GM19025 (cell line): Measurements from ENCODE around the gene MTX1.
"Not testable (repeated sequence)": the region's sequence is repeated elsewhere in the genome, so short reads cannot be mapped to it uniquely, and the experiment has no call there.

Source experiments
- ATAC-seq: cut with Tn5 transposase; IDR thresholded peaks from one replicate; pipeline ENCODE4 v1.9.1; 2021; ENCODE audit warnings: mild to moderate bottlenecking, low read depth, moderate library complexity; ENCODE audit not compliant: unreplicated experiment

Gene MTX1

GRCh38 chr1:155206891-155207805 is 1.3 kb upstream of the MTX1 start:
- no peak for ATAC-seq

GRCh38 chr1:155207806-155208540 is 522 bp upstream of the MTX1 start, which contains the start of gene THBS3:
Gene THBS3 (minus strand): TSS chr1:155207897. CDS start chr1:155207876, 21 bp downstream.
- no peak for ATAC-seq

DNA sequence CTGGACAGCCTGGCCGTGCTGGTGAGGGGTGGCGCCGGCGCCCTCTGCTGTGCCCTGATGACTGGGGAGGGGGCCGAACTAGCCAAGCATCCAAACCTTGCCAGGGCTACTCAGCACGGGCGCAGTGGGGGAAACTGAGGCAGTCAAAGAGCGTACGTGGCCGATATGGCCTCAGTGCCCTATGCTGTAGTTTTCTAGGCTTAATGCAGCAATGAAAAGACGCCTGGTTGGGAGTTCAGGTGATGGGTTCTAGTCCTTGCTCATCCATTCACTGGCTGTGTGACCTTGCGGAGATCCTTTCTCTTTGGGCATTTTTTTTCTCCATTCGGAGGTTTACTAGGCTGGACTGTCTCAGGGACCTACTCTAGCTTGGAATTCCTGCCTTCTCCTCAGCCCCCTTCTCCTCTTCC is 822 bp downstream of the MTX1 start:
- ATAC-seq, result no peak

- no peak for ATAC-seq
These were observed 2.0 kb downstream of the MTX1 start for GRCh38 chr1:155210314-155211104.

GRCh38 chr1:155211381-155212050 is 3.0 kb downstream of the MTX1 start:
- ATAC-seq, result not testable (repeated sequence)

- ATAC-seq, result not testable (repeated sequence)
These were observed 3.6 kb downstream of the MTX1 start for GRCh38 chr1:155212051-155212440.

- ATAC-seq, result not testable (repeated sequence)
These were observed 6.2 kb downstream of the MTX1 start for GRCh38 chr1:155214702-155215101.

DNA sequence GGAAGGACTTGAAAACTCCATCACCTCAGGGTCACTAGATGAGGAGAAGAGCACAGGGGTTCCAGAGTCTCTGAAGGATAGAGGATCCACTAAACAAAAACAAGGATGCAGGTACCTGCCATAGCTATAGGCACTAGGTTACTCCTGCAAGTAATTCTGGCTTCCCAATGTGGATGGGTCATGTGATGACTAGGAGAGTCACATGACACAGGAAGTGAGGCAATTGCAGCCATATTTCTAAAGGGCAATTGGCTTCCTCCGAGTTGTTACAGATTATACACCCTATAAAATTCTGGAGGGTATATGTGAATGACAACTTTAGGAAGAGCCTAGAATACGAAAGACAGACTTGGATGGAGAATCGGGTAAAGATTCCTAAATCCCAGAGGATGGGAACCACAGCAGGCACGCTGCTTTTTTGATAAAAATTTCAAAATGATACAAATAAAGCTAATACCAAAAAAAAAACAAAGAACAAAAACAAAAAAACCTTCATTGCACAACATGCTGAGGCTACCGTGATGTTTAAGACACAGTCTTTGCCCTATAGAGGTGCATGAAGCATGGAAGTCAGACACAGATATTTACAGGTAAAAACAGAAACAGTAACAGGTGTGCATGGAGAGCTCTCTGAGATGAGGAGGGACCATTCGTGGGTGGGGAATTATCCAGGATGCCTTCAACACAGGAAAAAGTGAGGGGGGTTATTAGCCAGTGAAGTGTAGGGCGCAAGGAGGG is 10.5 kb downstream of the MTX1 start:
- ATAC-seq, result no peak

- no peak for ATAC-seq
These were observed 11.1 kb downstream of the MTX1 start for GRCh38 chr1:155219592-155220031.

DNA sequence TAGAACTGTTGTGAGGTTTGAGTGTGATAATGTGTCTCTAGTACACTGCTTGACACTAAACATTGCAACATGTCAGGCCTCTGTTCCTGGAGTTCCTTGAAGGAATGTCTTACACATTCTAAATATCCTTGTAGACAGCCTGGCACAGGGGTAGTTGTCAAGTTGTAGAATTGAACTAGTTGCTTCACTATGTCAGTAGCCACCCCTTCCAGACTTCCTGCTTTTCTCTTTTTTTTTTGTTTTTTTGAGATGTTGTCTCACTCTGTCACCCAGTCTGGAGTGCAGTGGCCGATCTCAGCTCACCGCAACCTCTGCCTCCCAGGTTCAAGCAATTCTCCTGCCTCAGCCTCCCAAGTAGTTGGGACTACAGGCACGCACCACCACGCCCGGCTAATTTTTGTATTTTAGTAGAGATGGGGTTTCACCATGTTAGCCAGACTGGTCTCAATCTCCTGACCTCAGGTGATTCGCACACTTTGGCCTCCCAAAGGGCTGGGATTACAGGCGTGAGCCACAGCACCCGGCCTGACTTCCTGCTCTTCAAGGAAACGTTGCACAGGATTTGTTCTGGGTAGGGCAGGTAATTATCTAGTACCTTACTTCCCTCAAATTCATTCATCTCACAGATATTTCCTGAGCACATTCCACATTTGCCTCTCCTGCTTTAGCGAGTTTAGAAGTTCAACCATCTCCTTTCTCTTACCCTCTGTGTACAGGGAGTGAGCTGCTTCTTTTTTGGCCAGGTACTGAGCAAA is 11.9 kb downstream of the MTX1 start:
- not testable (repeated sequence) for ATAC-seq

GRCh38 chr1:155223047-155223446 is 14.6 kb downstream of the MTX1 start:
- no peak for ATAC-seq

- ATAC-seq, result not testable (repeated sequence)
These were observed 16.9 kb downstream of the MTX1 start for GRCh38 chr1:155225404-155225759.

DNA sequence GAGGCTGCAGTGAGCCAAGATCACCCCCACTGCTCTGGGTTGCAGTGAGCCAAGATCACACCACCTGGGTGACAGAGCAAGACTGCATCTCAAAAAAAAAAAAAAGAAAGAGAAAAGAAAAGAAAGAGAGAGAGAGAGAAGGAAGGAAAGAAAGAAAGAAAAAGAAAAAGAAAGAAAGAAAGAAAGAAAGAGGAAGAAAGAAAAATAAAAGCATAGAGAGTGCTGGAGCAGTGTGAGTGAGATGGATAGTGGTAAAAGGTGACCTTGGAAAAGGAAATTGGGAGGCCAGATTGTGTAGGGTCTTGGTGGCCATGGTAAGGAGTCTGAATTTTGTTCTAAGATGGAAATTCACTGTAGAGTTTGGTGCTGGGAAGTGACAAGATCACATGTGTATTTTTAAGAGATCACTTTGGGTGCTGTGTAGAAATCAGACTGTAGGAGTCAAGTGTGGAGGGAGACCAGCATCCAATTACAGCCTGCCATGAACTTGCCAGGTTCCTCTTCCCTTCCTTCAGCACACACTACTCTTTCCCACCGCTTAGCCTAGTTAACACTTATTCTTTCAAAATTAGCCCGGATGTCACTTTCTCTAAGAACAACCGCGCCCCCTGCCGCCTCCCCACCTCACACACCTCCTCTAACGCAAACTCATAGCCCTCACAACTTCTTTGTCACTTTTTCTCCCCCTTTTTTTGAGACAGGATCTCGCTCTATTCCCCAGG is 17.9 kb downstream of the MTX1 start:
- no peak for ATAC-seq

DNA sequence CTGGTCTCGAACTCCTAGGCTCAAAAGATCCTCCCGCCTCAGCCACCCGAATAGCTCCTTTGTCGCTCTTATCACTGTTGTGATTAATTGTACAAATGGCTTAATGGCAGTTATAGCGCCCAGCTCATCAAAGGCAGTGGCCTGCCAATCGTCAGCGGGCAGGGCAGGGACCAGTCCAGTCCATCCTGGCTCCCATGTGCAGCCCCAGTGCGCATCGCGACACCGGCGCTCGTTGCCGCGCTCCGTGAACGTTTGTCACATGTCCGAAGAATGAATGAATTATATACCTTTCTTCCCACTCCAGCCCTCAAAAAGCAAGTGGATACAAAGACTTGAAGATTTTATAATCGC is 18.4 kb downstream of the MTX1 start:
- no peak for ATAC-seq

DNA sequence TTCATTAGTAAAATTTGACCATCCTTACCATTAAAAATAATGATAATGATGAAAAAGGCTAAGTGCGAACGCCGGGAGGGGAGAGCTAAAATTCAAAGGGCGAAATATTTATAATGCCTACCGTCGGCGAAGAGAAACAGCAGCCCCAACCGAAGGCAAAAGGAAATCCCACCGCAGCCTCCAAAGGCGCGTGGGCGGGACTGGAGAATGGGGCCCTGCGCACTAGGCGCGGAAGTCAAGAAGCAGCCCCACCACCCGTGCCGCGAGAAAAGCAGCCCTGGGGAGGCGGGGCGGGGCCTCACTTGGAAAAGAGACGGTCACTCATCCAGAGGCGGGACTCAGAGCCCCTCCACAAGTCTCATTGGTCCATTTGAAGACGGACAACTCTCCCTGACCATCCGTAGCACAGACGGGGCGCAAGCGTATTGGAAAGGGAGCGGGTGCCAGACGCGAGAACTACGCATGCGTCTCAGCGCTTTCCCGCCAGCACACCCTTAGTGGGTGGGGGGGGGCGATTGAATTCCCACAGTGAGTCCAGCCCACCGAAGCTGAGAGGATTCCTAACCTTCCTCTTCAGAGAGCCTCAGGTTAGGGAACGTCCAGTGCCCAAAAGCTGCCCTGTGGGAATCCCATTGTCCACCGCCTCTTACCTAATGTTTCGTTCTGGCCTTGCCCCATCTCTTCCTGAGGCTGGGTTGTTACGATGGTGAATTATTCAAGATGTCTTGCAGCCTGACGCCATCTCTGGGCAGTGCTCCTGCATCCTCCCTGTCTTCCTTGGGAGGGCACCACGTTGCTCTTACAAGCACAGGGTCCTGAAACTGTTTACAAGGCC is 19.0 kb downstream of the MTX1 start:
- ATAC-seq, result peak; percentile 90

- ATAC-seq, result no peak
These were observed 19.6 kb downstream of the MTX1 start for GRCh38 chr1:155228096-155228427.

DNA sequence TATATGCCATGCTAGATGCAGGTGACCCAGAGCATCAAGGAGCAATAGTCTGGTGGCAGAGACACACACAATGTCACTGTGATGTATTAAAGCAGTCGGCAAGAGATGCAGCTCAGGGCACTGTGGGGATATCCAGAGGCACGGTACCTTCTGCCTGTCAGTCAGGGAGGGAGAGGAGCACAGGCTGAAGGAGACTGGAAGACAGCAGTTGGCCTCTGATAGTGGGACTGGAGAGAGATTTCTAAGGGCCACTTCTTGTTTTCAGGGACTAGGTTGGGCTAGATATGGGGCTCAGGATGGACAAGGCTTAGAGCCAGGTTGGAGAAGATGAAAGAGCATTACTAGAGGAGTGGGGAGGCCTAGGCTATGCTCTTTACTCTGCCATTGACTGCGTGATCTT is 22.8 kb downstream of the MTX1 start:
- ATAC-seq, result not testable (repeated sequence)
